ENCODE results near the gene ZNF511.

The ZNF511 gene

GRCh38 chr10:133336577-133337369, 28.1 kb downstream of the ZNF511 start, which contains the start of gene CALY:
Gene CALY (minus strand): TSS chr10:133336896. CDS start chr10:133328989, 7,907 bp downstream.
- DNase-seq, result no peak

- no peak for DNase-seq
Measured at GRCh38 chr10:133337370-133337725, 28.6 kb downstream of the ZNF511 start.

- DNase-seq, result no peak
Measured at GRCh38 chr10:133338080-133339071, 29.7 kb downstream of the ZNF511 start.

- DNase-seq, result no peak
Measured at GRCh38 chr10:133339708-133340380, 31.1 kb downstream of the ZNF511 start.

GRCh38 chr10:133341983-133342382, 33.3 kb downstream of the ZNF511 start:
- no peak for DNase-seq

GRCh38 chr10:133342942-133343341, 34.2 kb downstream of the ZNF511 start:
- DNase-seq, result no peak

GRCh38 chr10:133343558-133343957, 34.8 kb downstream of the ZNF511 start:
- no peak for DNase-seq

GRCh38 chr10:133344236-133344635, 35.5 kb downstream of the ZNF511 start:
- no peak for DNase-seq

GRCh38 chr10:133346413-133346812, 37.7 kb downstream of the ZNF511 start:
- DNase-seq, result no peak

- no peak for DNase-seq
Measured at GRCh38 chr10:133347710-133348517, 39.2 kb downstream of the ZNF511 start.

- DNase-seq, result no peak
Measured at GRCh38 chr10:133349160-133349568, 40.5 kb downstream of the ZNF511 start.

GRCh38 chr10:133349577-133350011, 40.9 kb downstream of the ZNF511 start:
- no peak for DNase-seq

- no peak for DNase-seq
Measured at GRCh38 chr10:133350283-133350949, 41.7 kb downstream of the ZNF511 start.

- no peak for DNase-seq
Measured at GRCh38 chr10:133350950-133351329, 42.2 kb downstream of the ZNF511 start.

- DNase-seq, result no peak
Measured at GRCh38 chr10:133351408-133352318, 42.9 kb downstream of the ZNF511 start.

GRCh38 chr10:133353202-133353959, 44.7 kb downstream of the ZNF511 start:
- no peak for DNase-seq

- DNase-seq, result no peak
Measured at GRCh38 chr10:133353988-133354605, 45.4 kb downstream of the ZNF511 start.

GRCh38 chr10:133354672-133355240, 46.0 kb downstream of the ZNF511 start:
- DNase-seq, result no peak

- DNase-seq, result no peak
Measured at GRCh38 chr10:133355266-133355665, 46.6 kb downstream of the ZNF511 start.
